ENCODE results near the gene OR5K4.

The OR5K4 gene

DNA sequence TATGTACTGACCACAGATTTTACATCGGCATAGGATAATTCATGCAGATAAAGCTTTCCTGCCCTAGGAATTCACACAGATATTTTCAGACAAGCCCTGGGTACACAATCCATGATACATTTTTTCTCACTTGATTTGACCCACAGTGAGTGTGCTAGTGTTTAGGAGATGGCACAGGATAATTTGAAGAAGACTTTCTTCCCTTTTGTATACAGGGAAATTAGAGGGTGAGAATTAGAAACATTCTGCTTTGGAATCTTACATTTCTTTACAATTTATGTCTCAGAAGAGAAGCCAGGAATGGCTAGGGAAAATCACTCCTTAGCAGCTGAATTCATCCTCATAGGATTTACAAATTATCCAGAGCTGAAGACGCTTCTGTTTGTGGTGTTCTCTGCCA lies at the start of gene OR5K4:
TSS of gene OR5K4 (plus strand) at position 301 of the 400 bp plus-strand sequence. CDS start at position 301, 0 bp downstream.
- no peak for DNase-seq (ENCODE audit: low read depth)

DNA sequence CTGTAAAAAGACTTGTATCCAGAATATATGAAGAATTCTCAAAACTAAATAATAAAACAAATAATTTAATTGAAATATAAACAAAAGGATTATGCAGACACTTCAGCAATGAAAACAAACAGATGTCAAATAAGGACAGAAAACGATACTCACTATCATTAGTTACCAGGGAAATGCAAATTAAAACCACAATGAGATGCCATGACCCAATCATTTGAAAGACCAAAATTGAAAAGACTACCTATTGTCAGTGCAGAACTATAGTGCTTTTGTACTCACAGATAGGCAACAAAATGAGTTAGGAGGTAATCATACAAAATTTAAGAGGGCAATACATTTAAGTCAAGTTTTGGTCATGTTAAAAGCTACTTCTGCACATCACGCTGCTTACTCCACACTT lies 31.6 kb upstream of the OR5K4 start:
- no peak for DNase-seq (ENCODE audit: low read depth)

GRCh38 chr3:98322686-98323085 lies 31.0 kb upstream of the OR5K4 start:
- DNase-seq (ENCODE audit: low read depth): no peak

GRCh38 chr3:98323425-98323824 lies 30.2 kb upstream of the OR5K4 start:
- DNase-seq (ENCODE audit: low read depth): no peak

GRCh38 chr3:98325055-98325454 lies 28.6 kb upstream of the OR5K4 start:
- DNase-seq (ENCODE audit: low read depth): no peak

DNA sequence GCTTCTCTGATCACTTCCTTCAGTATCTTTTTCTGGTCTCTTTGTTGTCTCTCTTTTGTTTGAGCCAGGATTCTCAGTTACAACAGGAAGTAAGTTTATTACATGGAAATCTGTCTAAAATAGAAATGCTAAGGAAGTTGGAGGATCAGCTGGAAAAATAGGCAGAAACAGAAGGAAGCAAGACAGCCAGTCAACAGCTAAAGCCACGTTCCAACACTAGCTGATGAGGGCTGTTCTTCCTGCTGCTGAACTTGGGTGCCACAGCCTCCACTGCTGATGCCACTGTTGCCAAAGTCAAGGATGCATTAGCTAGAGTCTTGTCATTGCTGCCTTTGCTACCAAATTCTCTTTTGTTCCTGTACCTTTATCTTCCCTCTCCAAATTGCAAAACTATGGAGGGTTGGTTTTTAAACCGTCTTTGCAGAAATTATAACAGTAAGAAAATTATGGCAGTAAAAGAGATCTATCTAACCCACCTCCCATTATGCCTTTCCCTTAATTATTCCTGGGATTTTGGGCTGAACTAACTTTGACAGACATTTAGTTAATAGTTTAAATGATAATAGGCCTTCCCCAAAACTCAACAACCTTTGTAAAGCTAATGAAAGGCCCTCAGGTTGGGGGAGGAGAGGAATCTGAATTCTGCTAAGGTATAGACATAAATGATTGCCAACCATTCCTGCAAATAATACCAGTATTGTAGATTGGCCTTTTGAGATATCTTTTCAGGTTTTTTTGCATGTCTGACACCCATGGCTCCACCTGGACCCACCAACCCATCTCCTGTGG lies 27.4 kb upstream of the OR5K4 start:
- DNase-seq (ENCODE audit: low read depth): no peak

GRCh38 chr3:98326945-98327344 lies 26.7 kb upstream of the OR5K4 start:
- DNase-seq (ENCODE audit: low read depth): no peak

DNA sequence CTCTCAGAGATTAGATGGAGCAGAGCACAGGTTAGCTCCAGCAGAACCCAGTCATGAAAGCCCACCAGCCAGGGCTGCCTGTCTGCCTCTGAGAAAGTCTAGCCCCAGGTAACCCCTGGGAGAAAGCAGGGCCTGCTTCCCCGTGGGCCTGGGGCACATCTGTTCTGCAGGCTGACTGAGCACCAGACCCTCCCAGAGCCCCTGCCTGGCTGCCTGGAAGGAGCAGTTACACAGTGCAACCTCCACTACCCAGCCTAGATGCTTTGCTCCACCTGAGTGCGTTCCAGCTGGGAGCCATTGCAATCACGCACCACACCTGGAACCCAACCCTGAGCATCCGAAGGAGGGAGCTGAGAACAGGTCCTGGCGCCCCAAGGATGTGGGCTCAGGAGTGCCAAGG lies 24.7 kb upstream of the OR5K4 start:
- DNase-seq (ENCODE audit: low read depth): no peak

- DNase-seq (ENCODE audit: low read depth): peak; percentile 12
These were observed 24.1 kb upstream of the OR5K4 start for GRCh38 chr3:98329392-98330124.

DNA sequence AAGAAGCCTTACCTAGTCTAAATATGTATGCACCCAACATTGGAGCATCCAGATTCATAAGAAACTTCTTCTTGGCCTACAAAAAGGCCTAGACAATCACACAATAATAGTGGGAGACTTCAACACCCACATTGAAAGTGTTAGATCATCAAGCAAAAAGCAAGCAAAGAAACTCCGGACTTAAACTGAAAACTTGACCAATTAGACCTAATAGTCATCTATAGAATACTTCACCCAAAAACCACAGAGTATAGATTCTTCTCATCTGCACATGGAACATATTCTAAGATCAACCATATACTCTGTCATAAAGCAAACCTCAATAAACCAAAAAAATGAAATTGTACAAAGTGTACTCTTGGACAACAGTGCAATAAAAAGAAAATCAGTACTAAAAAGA lies 22.3 kb upstream of the OR5K4 start:
- DNase-seq (ENCODE audit: low read depth): no peak

- no peak for DNase-seq (ENCODE audit: low read depth)
These were observed 19.6 kb upstream of the OR5K4 start for GRCh38 chr3:98333989-98334606.

GRCh38 chr3:98339031-98339430 lies 14.6 kb upstream of the OR5K4 start:
- no peak for DNase-seq (ENCODE audit: low read depth)

DNA sequence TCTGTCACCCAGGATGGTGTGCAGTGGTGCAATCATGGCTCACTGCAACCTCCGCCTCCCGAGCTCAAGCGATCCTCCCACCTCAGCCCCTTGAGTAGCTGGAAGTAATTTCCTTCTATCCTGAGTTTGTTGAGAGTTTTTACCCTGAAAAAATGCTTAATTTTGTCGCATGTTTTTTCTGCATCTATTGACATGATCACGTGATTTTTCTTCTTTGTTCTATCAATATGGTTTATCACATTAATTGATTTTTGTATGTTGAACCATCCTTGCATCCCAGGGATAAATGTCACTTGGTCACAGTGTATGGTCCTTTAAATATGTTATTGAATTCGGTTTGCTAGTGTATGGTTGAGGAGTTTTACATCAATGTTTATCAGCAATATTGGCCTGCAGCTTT lies 11.9 kb upstream of the OR5K4 start:
- DNase-seq (ENCODE audit: low read depth): no peak

- DNase-seq (ENCODE audit: low read depth): peak; percentile 9
These were observed 9.8 kb upstream of the OR5K4 start for GRCh38 chr3:98343647-98344507.

DNA sequence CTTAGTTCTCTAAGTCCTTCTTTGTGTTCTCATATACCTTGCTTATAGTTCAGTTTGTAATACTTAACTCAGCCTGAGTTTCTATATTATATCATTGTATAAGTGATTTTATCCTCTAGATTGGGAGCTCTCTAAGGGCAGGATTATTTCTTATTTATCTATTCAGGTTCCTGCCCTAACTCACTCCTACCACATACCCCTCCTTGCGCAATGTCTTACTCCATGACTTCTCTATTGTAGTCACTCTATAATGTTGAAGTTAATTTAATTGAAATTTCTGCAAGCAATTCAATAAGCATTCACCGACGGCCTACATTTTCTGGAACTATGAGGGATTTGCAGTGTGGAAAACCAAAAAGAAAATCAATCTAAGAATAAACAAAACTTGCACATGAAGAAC lies 3.6 kb upstream of the OR5K4 start:
- no peak for DNase-seq (ENCODE audit: low read depth)

DNA sequence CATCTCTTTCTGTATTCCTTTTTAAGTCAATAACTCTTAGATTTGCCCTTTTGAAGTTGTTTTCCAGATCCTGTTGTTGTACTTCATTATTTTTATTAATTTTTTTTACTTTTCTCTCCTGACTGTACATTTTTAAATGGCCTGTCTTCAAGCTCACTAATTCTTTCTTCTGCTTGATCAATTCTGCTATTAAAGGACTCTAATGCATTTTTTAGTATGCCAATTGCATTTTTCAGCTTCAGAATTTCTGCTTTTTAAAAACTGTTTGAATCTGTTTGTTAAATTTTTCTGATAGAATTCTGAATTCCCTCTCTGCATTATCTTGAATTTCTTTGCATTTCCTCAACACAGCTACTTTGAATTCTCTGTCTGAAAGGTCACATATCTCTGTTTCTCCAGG lies 5.6 kb downstream of the OR5K4 start:
- DNase-seq (ENCODE audit: low read depth): no peak

GRCh38 chr3:98359993-98360675 lies 6.5 kb downstream of the OR5K4 start:
- no peak for DNase-seq (ENCODE audit: low read depth)

GRCh38 chr3:98360681-98361080 lies 7.0 kb downstream of the OR5K4 start:
- no peak for DNase-seq (ENCODE audit: low read depth)

- DNase-seq (ENCODE audit: low read depth): no peak
These were observed 7.6 kb downstream of the OR5K4 start for GRCh38 chr3:98361289-98361688.

DNA sequence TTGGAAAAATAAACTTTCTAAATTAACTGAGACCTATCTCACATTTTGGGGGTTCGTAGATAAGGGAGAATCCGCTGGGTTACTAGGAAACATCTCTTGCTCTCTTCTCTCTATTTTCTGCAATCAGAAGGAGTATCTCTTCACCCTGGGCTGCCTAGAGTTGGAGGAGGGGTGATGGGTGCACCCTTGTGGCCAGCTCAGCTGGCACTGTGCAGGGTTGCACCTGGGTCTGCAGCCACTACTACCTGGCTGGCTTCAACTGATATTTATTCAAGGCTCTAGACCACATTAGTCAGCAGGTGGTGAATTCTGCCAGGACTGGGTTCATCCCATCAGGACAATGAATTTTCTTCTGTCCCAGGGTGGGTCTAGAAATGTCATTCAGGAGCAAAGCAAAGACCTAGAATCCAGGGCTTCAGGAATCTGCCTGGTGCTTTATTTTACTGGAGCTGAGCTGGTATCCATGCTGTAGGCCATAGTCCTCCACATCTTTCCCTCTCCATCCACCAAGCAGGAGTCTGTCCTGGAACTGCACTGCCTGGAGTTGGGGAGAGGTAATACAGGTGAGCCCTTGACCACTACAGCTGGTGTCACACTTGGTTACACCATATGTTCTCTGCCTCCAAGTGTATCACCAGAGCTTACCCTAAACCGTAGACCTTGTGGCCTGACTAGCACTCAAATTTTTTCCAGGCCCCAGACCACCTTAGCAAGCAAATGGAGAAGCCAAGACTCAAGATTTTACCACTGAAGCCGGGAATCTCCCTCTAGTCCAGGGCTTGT lies 14.0 kb downstream of the OR5K4 start:
- DNase-seq (ENCODE audit: low read depth): no peak

- no peak for DNase-seq (ENCODE audit: low read depth)
These were observed 17.5 kb downstream of the OR5K4 start for GRCh38 chr3:98371186-98371585.
